Sciatic nerve (tissue), 2 donors: ENCODE measurements around the gene ADAMTS16. TPM values are rescaled to one million over a fixed set of nuclear protein-coding genes. Genes with fewer than 3 reads are reported as not detected.

Experiments
- ATAC-seq: fragments of 200-7000 bp; cut with Tn5 transposase; one replicate; pipeline ENCODE4 v1.9.1; 2020; ENCODE audit warnings: mild to moderate bottlenecking, moderate library complexity
- DNase-seq: peaks from one replicate; pipeline ENCODE4 v3.0.0-alpha.2; 2020; ENCODE audit warnings: low spot score
- intact Hi-C: fragments of 100-400 bp; cut with DNase I; formaldehyde crosslinking; loops from one replicate; pipeline ENCODE4 v1.14.2; 2022
- total RNA-seq: library from RNA; stranded (reverse); fragmentation: NEBNext Ultra II Directional; extraction: Animal tissue kit (Norgen Biotek cat#: 25700); gene quantifications from one replicate; pipeline ENCODE4 v1.2.1, GENCODE V29; 2021
- donor health status: DM: no; HTN: no; CAD: no.
- donor health status: DM: no; HTN: no; CAD: no.

ADAMTS16 gene
- total RNA-seq, 1 donor from 2014 or later = 2.7 TPM

DNA sequence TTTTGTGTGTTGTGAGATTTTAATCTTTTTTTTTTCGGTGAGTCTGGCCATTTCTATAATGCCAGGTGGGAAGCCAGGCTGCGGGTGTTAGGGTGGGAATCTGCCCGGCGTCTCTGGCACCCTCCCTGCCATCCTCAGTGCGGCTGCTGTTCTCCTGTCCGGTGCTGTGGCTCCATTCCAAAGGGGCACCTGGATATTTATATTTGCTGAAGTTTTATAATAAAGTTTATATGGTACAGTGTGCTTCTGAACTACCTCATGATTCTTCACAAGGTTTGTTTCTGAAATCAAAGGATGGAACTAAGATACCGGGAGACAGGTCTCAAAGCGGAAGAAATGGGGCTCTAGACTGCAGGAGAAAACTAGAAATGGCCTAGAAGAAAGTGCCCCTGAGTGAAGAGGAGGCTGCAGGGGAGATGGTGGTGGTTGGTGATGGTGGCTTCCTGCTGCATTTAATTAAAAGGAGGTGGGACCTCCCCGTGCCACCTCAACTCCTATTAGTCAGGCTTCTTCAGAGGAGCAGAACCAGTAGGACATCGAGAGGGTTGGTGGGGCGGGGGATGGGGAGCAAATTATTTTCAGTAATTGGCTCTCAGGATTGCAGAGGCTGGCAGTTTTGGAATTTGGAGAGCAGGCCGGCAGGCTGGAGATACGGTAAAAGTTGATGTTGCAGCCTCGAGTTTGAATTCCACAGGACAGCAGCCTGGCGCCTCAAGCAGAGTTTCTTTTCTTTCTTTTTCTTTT lies 180.1 kb downstream of the ADAMTS16 start:
- intact Hi-C loops = no loop called here
- DNase-seq (no peak), ATAC-seq (no peak)

DNA sequence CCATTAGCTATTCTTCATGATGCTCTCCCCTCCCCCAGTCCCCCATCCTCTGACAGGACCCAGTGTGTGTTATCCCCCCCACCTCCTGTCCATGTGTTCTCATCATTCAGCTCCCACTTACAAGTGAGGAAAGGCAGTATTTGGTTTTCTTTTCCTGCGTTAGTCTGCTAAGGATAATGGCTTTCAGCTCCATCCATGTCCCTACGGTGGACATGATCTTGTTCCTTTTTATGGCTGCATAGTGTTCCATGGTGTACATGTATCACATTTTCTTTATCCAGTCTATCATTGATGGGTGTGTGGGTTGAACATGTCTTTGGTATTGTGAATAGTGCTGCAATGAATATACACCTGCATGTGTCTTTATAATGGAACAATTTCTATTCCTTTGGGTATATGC lies 181.0 kb downstream of the ADAMTS16 start:
- DNase-seq (no peak), ATAC-seq (no peak)
- intact Hi-C loops = no loop called here

DNA sequence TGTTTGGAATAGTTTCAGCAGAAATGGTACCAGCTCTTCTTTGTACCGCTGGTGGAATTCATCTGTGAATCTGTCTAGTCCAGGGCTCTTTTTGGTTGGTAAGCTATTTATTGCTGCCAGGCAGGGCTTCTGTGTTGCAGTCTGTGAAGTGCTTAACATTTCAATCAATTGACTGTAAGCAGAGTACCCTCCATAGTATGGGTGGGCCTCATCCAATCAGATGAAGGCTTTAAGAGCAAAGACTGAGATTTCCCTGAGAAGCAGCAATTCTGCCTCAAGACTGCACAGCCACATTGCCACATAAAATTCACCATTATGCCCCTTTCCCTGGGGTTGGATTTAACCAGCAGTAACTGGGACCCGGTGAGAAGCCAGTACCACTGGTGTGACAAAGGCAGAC lies 183.4 kb downstream of the ADAMTS16 start:
- intact Hi-C loops = no loop called here
- DNase-seq (no peak), ATAC-seq (no peak)

DNA sequence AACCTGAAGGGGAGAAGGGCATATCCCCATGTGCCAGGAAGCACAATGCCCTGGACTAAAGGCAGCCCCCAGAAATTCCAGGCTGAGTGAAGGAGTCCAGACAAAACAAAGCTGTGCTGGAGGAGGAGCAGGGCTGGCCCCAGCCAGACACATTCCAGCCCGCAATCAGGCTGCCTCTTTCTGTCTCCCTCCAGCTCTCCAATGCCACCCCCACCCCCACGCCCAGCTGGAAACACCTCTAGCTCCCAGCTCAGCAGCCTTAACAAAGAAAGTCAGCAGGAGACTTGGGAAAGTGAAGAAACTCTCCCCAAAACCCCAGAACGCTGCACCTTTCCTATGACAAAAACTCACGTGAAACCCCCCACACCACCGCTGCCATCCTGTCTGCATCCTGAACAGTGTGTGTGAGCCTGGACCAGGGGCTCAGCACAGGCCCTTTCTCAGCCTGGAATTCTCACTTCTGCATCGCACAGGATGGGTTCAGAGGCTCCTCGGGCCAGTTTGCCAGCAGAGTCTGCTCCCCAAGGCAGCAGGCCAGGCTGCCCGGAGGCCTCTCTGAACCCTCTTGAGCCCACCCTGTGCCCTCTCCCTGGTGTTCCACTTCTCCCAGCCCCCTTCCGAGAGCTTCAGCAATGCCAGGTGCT lies 186.1 kb downstream of the ADAMTS16 start:
- no peak for ATAC-seq
- intact Hi-C loops = no loop called here
- DNase-seq = no peak

DNA sequence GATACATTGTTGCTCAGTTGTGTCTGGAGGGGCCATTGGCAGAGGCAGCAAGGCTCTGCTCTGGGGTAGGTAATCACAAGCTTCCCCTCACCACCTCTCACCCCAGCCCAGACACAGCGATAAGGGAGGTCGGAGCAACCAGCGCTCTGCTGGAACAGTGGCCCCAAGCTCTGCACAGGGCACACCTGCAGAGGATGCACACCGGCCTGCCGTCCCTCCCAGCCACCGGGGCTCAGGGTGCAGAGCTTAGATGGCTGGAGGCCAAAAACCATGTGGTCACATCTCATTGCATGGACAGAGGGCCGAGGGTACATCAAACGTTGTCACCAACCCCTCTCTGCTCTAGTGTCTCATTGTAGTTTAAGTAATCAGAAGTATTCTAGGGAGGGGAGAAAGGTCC lies 187.0 kb downstream of the ADAMTS16 start:
- intact Hi-C loops = no loop called here
- no peak for ATAC-seq
- no peak for DNase-seq

DNA sequence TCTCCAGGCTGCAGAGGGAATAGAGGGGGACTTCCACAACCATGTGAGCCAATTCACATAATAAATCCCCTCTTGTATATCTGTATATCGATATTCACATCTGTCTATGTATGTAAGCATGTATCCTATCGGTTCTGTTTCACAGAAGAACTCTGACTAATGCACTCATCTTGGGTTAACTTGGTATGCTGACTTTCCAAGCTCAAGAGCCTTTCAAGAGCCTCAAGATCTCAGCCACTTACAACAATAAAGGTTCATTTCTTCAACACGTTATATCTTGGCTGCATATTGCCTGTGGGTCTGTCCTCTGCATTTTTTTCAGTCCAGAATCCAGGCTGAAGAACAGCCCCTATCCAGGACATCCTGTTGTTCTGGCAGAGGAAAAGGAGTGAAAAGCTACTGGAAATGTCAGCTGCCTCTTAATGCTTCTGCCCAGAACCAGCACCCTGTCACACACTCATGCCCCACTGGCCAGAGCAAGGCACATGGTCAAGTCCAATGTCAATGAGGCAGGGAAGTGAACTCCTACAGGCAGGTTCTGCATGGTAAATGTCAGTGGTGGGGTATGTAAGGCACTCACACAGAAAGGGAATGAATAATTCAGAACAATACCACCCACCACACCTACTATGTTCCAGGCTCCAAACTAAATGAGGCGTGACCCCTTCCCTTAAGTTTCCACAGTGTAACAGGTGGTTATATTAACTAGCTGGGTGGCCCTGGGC lies 190.8 kb downstream of the ADAMTS16 start:
- intact Hi-C loops = no loop called here
- ATAC-seq = no peak
- no peak for DNase-seq

DNA sequence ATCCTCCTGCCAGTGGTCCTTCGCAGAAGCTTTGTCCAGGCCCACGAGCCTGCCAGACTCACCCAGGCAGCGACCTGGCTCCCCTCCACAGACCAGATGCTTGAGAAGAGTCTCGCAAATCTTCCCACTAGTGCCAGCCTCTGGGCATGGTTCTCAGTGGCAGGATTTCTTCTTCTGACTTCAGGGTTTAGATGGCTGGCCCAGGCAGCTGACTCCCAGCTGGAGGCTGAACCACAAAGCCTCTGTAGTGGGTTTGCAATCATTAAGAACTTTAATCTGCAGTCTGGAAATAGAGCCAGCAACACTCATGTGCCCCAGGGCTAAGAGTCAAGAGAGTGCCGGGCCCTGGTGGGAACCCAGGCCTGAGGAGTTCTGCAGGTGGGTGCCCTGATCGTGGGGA lies 191.7 kb downstream of the ADAMTS16 start:
- intact Hi-C loops = no loop called here
- ATAC-seq (no peak), DNase-seq (no peak)

DNA sequence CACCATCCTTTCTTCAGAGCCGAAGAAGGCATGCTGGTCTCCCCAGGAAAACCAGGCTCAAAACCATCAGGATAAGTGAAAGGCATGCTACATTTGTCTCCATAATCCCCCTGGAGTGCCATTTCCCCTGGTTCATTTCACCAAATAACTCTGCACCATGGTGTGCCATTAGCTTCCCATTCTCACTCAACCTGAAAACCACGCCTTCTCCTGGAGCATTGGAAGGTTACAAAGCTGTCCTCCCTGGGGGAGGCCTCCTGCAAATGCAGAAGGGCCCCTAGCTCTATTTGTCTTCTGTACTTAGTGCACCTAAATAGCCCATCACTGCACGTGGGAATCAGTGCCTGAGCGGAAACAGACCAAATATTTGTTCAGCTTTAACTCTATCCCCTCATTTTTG lies 192.2 kb downstream of the ADAMTS16 start:
- ATAC-seq = no peak
- intact Hi-C loops = no loop called here
- no peak for DNase-seq

DNA sequence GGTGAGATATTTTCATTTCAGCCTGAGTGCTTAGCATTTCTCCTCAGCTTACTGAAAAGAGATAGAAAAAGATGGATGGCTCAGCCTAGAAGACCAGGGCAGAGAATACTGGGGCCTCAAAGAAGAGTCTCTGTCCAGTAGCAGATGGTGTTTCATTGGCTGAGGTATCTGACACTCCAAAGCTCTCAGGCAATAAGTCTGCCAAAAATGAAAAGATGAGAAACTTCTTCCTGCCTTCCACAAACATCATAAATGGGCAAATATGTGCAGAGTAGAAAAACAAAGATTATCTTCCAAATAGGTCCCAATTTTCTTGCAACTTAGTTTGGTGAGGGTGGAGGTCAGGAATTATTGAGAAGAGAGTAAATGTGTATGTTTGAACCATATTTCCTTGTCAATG lies 195.0 kb downstream of the ADAMTS16 start:
- no peak for DNase-seq
- intact Hi-C loops = no loop called here
- ATAC-seq = no peak

DNA sequence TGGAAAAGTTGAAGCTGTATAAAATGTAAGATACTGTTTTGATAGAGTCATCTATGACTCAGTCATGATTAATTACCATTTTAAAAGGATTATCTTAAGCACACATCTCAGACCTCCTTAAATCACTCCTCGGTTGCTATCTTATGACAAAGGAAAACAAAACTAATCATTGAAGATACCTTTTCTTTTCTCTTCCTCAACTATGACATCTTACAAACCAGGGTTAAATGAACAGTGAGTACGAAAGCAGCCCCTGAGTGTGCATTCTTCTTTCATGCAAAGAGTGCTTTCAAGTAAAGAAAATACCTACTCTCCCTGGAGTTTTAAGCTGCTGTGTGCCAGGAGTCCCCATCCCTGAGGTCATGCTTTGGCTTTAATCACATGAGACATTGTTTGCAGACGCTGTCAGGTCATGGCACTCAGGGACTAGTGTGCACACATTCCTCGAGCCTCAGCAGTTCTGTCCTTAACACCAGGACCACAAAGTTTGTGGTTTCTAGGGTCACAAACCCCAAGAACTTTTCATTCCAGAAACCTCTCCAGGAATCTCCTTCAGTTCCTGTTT lies 195.7 kb downstream of the ADAMTS16 start:
- no peak for ATAC-seq
- no peak for DNase-seq
- intact Hi-C loops = no loop called here

DNA sequence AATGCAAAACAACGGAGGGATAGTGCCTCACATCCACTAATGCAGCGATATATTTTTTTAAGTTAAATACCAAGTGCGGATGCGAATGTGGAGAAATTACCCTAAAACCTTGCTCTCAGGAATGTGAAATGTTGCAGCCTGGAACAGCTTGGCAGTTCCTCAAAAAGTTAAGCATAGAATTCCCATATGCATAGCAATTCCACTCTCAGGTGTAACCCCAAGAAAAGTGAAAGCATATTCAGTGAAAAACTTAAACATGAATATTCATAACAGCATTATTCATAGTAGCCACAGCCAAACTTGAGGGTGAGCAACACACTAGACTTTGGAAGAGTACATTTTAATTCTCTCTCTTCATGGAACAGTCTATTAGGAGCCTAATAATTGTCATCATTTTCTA lies 199.1 kb downstream of the ADAMTS16 start:
- DNase-seq (no peak), ATAC-seq (no peak)
- intact Hi-C loops = no loop called here

DNA sequence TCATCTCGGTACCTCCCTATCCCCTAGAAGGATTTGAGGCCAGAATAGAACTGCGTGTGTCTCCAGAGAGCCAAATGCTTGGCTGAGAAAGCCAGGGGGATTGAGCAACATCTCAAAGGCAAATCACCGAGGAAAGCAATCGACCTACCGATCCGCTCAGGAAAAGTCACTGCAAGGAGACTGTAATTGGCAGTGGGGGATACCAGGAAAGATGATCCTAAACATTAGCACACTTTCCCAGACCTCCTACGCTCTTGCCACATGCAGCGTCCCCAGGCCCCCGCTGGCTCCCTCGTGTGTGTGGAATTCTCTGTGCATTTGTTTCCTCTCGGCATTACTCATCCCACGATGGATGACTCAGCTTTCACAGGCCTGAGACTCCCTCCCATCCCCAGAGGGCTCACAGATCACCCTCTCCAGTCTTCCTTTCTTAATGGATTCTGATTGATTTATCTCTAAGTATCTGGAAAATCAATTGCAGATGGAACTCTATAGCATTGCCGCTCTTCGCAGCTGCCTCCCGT lies 200.1 kb downstream of the ADAMTS16 start:
- intact Hi-C loops = no loop called here
- peak; percentile 84 for ATAC-seq
- DNase-seq = peak; percentile 74

DNA sequence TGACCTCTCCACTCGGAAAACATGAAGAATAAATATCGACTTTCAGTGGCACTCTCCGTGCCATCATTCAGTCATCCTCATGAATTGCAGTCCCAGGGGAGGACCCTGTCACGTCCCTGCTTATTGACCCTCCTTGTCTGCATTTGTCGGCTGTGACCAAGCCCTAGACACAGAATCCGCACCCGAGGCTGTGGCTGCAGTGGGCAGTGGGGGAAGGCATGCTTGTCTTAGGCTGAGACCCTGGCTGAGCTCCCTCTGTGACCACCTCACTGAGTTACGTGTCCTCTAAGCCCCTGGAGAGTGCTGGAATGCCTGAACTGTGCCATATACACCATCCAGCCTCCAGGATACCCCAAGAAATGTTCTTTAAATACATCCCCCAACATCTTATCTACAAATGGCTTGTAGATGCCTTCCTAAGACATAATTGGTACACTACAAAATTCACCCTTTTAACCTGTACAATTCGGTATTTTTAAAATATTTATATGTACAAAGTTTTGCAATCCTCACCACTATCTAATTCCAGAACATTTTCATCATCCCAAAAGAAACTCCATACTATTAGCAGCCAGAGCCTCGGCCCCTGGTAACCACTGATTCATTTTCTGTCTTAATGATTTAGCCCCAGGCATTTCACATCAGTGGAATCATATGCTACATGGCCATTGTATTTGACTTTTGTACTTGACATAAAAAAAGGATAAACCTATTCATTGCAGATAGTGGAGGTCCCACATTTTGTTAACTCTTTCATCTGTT lies 201.6 kb downstream of the ADAMTS16 start:
- no peak for ATAC-seq
- intact Hi-C loops = no loop called here
- DNase-seq = no peak

DNA sequence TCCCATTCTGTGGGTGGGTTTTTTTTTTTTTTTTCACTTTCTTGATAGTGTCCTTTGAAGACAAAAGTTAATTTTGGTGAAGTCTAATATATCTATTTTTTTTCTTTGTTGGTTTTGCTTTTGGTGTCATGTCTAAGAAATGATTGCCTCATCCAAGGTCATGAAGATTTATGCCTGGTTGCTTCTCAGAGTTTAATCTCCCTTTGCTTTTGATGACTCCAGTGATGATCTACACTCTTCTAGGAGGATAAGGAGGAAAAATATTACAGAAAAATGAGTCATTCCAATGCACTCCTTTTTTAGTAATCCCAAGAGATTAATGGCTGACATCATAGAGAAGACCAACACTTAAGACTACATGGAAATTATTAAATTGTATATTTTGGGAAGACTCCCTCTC lies 202.7 kb downstream of the ADAMTS16 start:
- intact Hi-C loops = no loop called here
- ATAC-seq (no peak), DNase-seq (no peak)

DNA sequence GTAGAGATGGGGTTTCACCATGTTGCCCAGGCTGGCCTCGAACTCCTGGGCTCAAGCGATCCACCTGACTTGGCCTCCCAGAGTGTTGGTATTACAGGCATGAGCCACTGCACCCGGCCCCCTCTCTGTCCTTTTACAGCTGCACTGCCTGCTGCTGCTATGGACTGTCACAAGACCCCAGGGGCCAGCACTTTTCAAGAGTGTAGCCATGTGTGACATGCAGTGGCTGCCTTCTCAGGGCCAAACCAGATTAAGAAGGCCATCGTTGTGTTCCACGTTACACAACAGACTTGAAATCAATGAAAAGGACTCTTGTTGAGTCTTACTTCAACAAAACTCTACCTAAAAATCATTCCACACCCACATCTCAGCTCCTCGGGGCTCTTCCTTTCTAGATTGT lies 203.4 kb downstream of the ADAMTS16 start:
- intact Hi-C loops = no loop called here

DNA sequence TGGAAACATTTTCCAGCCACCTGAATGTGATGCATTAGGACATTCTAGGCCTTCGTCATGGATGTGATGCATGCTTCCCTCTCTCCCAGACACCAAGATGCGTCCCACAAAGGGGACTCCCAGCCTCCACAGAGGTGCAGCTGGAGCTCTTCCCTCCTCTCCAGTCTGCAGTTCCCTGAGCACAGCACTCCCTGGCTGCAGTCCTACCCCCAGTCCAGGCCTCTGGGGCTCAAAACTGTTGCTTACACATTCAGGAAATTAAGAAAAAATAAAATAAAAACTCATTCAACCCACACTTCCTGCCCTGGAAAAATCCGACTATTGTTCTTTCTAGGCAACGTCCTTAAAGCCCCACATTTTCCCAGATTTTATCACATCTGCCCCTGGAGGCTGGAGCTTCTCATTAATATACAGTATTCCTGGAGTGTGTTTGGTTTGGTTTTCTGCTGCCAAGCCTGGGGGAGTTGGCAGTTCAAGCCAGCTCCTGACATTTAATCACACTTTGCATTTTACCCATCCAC lies 204.0 kb downstream of the ADAMTS16 start:
- intact Hi-C loops = no loop called here
- ATAC-seq = no peak
- DNase-seq = no peak

More for the DNA sequence above, 203.4 kb downstream of the ADAMTS16 start:
- no peak for DNase-seq
- no peak for ATAC-seq

DNA sequence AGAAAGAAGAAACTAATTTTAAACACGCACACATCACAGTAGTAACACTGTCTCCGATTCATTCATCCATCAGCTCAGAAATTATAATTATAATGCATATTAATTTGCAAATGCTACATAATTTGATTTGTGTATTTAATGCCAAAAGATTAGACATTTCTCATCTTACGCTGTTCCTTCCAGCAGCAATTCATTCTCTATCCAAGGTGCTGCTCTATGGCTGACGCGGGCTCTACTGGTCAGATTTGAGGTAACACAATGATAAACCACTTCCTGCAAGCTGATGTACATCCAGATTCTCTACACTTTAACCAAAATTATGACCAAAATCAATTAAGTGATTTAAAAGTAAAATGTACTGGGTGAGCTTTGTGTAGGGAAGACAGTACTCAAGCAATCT lies 204.5 kb downstream of the ADAMTS16 start:
- ATAC-seq (no peak), DNase-seq (no peak)
- intact Hi-C loops = no loop called here

DNA sequence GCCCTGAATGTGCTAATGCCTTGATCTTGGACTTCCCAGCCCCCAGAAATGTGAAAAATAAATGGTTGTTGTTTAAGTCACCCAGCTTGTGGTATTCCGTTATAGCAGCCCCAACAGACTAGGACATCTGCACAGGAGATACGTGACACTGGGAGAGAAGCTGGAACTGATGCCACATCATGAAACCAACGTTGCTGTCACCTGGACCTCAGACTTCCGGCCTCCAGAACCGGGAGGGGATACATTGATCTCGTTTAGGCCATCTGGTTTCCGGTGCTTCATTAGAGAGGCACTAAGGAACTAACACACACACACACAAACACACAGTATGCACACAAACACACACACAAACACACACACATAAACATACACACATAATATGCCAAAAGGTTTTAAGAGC lies 207.3 kb downstream of the ADAMTS16 start:
- intact Hi-C loops = no loop called here
- ATAC-seq (no peak), DNase-seq (no peak)

DNA sequence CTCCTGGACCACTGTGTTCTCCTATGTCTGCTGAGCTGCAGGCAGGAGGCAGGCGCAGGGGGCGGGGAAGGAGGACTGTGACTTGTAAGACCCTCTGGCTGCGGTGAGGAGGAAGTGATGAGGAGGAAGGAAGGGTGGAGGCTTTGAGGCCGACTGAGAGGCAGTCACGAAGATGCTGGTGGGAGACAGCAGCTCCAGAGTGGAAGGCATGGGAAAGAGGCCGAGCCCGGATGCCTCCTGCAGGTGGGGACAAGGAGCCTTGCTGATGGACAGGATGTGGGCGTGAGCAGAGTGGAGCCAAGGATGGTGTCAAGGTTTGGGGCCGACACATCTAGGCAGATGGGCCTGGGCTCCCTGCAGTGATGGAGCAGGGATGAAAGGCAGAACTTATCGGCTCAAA lies 208.0 kb downstream of the ADAMTS16 start:
- ATAC-seq = peak; percentile 33
- intact Hi-C loops = no loop called here
- no peak for DNase-seq
